Ascending aorta (tissue), 2 donors: Measurements from ENCODE around the gene AVP. TPM values are rescaled to one million over a fixed set of nuclear protein-coding genes. Genes with fewer than 3 reads are reported as not detected.

Source experiments
- DNase-seq, 2 donors: peaks; one replicate each; pipeline ENCODE4 v3.0.0-alpha.2; 2019; ENCODE audit warnings: low spot score in 2 of 2
- H3K27ac ChIP-seq, 2 donors: fragments of 200-600 bp; sonication (generic); one replicate each; pipeline ENCODE4 v1.5.1; 2016 to 2017; ENCODE audit warnings: mild to moderate bottlenecking in 1 of 2
- H3K27me3 ChIP-seq: fragments of 200-600 bp; sonication (generic); one replicate; pipeline ENCODE4 v1.5.1; 2017
- H3K36me3 ChIP-seq, 2 donors: fragments of 200-600 bp; sonication (generic); one replicate each; pipeline ENCODE4 v1.5.1; 2016
- H3K4me1 ChIP-seq, 2 donors: fragments of 200-600 bp; sonication (generic); one replicate each; pipeline ENCODE4 v1.5.1; 2016 to 2017; ENCODE audit warnings: mild to moderate bottlenecking in 1 of 2
- H3K4me3 ChIP-seq, 2 donors: fragments of 200-600 bp; sonication (generic); one replicate each; pipeline ENCODE4 v1.5.1; 2016 to 2017; ENCODE audit warnings: mild to moderate bottlenecking in 1 of 2
- H3K9me3 ChIP-seq, 2 donors: fragments of 200-600 bp; sonication (generic); one replicate each; pipeline ENCODE4 v1.5.1; 2016
- CTCF ChIP-seq, 3 experiments: fragments of 200-600 bp in 2 of 3; fragments of 450-650 bp in 1 of 3; sonication (generic) in 2 of 3; IDR thresholded peaks; one replicate each; pipeline ENCODE4 v1.5.1; 2016 to 2019; ENCODE audit warnings: antibody characterized with exemption in 3 of 3, mild to moderate bottlenecking in 1 of 3, moderate library complexity in 1 of 3
- intact Hi-C: fragments of 100-400 bp; cut with DNase I; formaldehyde crosslinking; loops from one replicate; pipeline ENCODE4 v1.15.1; 2023
- total RNA-seq: library from RNA; depleted of rRNA; stranded (reverse); fragments of >200 nt; gene quantifications from one replicate; pipeline ENCODE4 v1.1.0, GENCODE V29; 2016

AVP gene
- total RNA-seq, 1 donor from 2014 or later = not detected

DNA sequence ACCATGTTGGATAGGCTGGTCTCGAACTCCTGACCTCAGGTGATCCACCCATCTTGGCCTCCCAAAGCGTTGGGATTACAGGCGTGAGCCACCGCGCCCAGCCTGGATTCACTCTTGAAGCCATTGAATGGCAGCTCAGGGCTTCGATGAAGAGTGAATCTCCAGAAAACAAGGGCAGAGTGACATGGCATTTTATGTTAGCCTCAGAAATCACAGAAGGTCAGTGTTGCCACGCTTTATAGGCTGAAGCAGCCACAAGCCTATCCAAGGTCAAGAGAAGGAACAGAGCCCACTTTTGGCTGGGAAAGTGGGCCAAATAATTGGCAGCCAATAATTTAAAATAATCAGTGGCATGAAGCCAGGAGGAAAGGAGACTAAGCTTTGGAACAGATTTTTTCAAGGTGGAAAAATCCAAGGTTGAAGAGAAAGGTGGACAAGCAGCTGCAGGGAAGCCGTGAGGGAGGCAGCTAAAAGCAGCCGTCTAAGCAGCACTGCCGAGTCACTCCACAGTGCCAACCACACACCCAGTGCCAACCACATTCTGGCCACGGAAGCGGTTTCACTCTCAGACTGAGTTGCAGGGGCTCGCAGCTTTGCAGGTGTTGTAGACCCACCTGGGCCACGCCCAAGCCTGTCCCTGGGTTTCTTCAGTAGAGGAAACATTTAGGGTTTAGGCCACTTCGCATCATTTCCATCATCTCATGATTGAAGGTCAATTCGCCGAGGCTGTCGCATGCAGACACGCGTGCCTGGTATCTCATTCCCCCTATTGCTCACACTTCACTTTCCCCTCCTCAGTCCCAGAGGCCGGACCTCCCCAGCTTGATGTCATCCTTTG is 17.4 kb upstream of the AVP start:
- no peaks in the 10 kb centered on the region for H3K9me3 ChIP-seq
- no peak for TF ChIP-seq CTCF (IDR thresholded peaks at IDR 0.05)
- H3K4me1 ChIP-seq = no peaks in the 10 kb centered on the region
- peaks cover 0 to 3% of the 10 kb centered on the region in 2 donors for H3K36me3 ChIP-seq
- intact Hi-C loops = no loop called here
- DNase-seq = no peak
- H3K4me3 ChIP-seq = no peak overlapping the region
- H3K27ac ChIP-seq = no peak overlapping the region
- H3K27me3 ChIP-seq = no peaks in the 10 kb centered on the region

GRCh38 chr20:3101251-3101650 is 16.7 kb upstream of the AVP start:
- no peak for TF ChIP-seq CTCF (IDR thresholded peaks at IDR 0.05)

DNA sequence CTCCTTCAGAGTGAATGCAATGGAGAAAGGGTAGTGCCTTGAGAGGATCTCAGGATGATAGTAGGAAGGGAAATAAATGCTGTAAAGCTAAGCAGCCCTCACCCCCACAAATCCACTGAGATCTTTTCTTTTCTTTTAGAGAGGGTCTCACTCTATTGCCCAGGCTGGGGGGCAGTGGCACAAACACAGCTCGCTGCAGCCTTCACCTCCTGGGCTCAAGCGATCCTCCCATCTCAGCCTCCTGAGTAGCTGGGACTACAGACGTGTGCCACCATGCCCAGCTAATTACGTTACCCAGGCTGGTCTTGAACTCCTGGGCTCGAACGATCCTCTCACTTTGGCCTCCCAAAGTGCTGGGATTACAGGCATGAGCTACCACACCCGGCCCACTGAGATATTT is 16.0 kb upstream of the AVP start:
- Histone ChIP-seq H3K4me1 (no peaks in the 10 kb centered on the region), H3K4me3 (no peak overlapping the region), H3K9me3 (no peaks in the 10 kb centered on the region), H3K27ac (no peak overlapping the region), H3K27me3 (no peaks in the 10 kb centered on the region), H3K36me3 (no peaks in the 10 kb centered on the region)
- DNase-seq = no peak
- no peak for TF ChIP-seq CTCF (IDR thresholded peaks at IDR 0.05)
- intact Hi-C loops = no loop called here

More at GRCh38 chr20:3101251-3101650, 16.7 kb upstream of the AVP start:
- intact Hi-C loops = no loop called here
- no peak overlapping the region for H3K4me3 ChIP-seq
- DNase-seq = no peak
- no peak overlapping the region for H3K27ac ChIP-seq
- H3K36me3 ChIP-seq = no peaks in the 10 kb centered on the region
- H3K27me3 ChIP-seq = no peaks in the 10 kb centered on the region
- no peaks in the 10 kb centered on the region for H3K4me1 ChIP-seq
- no peaks in the 10 kb centered on the region for H3K9me3 ChIP-seq

DNA sequence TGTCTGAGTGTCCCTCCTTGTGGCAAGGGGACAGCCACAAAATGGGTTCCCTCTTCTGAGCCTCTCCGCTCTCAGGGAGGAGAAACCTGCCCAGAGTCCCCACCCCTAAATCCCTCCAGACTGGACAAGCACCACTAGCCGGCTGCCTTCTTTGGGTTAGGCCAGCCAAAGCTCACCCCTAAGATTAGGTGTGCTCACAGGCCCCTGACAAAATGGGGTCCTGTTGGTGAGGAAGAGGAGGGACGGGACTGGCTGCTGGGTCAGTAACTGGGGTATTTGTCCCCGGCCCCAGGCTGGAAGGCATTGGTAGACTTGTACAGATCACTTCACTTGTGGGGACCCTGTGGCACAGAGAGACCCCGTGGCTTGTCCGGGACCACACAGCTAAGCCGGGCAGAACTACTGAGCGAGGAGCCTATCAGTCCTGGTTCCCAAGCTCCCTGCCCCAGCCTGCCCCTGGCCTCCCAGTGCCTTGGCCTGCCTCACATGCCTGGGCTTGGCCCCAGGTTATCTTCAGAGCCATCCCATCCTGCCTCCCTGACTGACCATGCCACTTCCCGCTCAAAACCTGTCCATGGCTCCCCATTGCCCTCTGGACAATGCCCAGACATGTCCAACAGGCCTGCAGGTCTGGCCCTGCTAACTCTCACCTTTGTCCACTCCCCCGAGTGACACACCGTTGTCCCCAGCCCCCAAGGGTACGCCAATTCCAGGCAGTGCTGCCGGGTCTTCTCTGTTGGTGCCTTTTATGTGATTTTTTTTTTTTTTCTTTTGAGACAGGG is 10.5 kb upstream of the AVP start:
- intact Hi-C loops = no loop called here
- Histone ChIP-seq H3K9me3 (no peaks in the 10 kb centered on the region), H3K27ac (no peak overlapping the region), H3K36me3 (no peaks in the 10 kb centered on the region), H3K27me3 (peaks cover 7% of the 10 kb centered on the region), H3K4me1 (no peaks in the 10 kb centered on the region), H3K4me3 (no peak overlapping the region)
- DNase-seq = no peak
- no peak for TF ChIP-seq CTCF (IDR thresholded peaks at IDR 0.05)

GRCh38 chr20:3093861-3094361 is 9.4 kb upstream of the AVP start:
- no peak for DNase-seq
- Histone ChIP-seq H3K4me1 (no peaks in the 10 kb centered on the region), H3K27ac (no peak overlapping the region), H3K4me3 (no peak overlapping the region), H3K36me3 (no peaks in the 10 kb centered on the region), H3K27me3 (peaks cover 7% of the 10 kb centered on the region), H3K9me3 (no peaks in the 10 kb centered on the region)
- intact Hi-C loops = no loop called here
- no peak for TF ChIP-seq CTCF (IDR thresholded peaks at IDR 0.05)
